ENCODE results near the gene C1orf185. TPM values are rescaled to one million over a fixed set of nuclear protein-coding genes. Genes with fewer than 3 reads are reported as not detected.

C1orf185 gene
- total and polyA plus RNA-seq, 2 of the 4 experiments (the other 2 are of a cell fraction) = not detected

DNA sequence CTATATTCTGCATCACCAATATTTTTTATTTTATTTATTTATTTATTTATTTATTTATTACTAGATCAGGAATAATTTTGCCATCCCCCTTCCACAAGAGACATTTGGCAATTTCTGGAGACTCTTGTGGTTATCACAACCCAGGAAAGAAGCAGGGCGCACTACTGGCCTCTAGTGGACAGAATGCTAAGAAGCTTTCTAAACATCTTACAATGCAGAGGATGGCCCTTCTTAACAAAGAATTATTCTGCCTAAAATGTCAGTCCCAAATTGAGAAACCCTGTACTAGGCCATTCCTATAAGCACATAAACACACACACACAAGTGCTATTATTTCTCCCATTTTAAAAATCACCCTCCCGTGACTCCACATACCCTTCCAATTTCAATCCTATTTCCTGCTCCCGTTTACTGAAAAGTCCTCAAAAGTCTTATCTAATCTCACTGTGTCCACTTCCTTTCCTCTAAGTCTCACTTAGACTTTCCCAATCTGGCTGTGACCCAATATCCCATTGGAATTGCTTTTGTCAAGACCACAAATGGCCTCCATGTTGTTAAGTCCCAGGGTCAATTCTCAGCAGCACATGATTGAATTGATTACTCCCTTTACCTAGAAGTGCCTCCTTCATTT lies 90.3 kb downstream of the C1orf185 start:
- no peak overlapping the region for H3K14ac ChIP-seq (replicated peaks; ENCODE audit: low read depth, low read length)
- H4K5ac ChIP-seq (ENCODE audit: low read depth, low read length) = no peak overlapping the region
- no peak overlapping the region for H3K27ac ChIP-seq (ENCODE audit: insufficient read depth, low read length)
- H3K18ac ChIP-seq (ENCODE audit: low read depth, low read length) = no peak overlapping the region
- ATAC-seq (ENCODE audit: low read depth) = peak; percentile 93
- H2AK9ac ChIP-seq (replicated peaks; ENCODE audit: low read depth, low read length, poor library complexity) = no peak overlapping the region
- no peak overlapping the region for H4K8ac ChIP-seq (ENCODE audit: low read depth in 2 of 2, low read length in 2 of 2)
- H3K4me1 ChIP-seq (ENCODE audit: control insufficient read depth, insufficient read depth, low read length) = no peaks in the 10 kb centered on the region
- no peaks in the 10 kb centered on the region; the same call in 1 of the 2 replicates for H3K27me3 ChIP-seq (ENCODE audit: control insufficient read depth, insufficient read depth, low read length)
- H2BK120ac ChIP-seq (ENCODE audit: low read depth, low read length) = no peak overlapping the region; the same call in 1 of the 2 replicates
- dilution Hi-C loops (cut with HindIII; ENCODE audit: low sequenced_read_pairs, unreplicated experiment) (no loop called here), intact Hi-C loops (cut with micrococcal nuclease) (loop anchor here (1.0 to 2.0 kb wide), 2 partner anchors 44 to 105 kb away; partner anchors contain the start of gene RNF11), in situ Hi-C loops (cut with MboI; ENCODE audit: low sequenced_read_pairs) (loop anchor here (5.0 to 25.0 kb wide), 4 partner anchors 50 to 830 kb away; no protein-coding TSS in a partner anchor)
- H3K9ac ChIP-seq (ENCODE audit: low read depth, low read length) = no peak overlapping the region
- TF ChIP-seq POLR2A (IDR thresholded peaks at IDR 0.05; ENCODE audit: low read depth, low read length) (no peak), CHD1 (IDR thresholded peaks at IDR 0.05; ENCODE audit: low read depth, low read length) (no peak), SMC3 (IDR thresholded peaks at IDR 0.05; ENCODE audit: low read depth, low read length) (peak; percentile 62), NFE2L2 (IDR thresholded peaks at IDR 0.05; ENCODE audit: low read depth, low read length) (no peak), ELK1 (IDR thresholded peaks at IDR 0.05; ENCODE audit: borderline replicate concordance, low read depth, low read length) (no peak), RAD21 (IDR thresholded peaks at IDR 0.05; ENCODE audit: low read length) (peak; percentile 67), CEBPB (IDR thresholded peaks at IDR 0.05; ENCODE audit: low read depth, low read length) (peak; percentile 35; the same call in 1 of the 2 replicates), MAZ (IDR thresholded peaks at IDR 0.05; ENCODE audit: borderline replicate concordance, low read depth, low read length) (no peak), MXI1 (IDR thresholded peaks at IDR 0.05; ENCODE audit: borderline replicate concordance, low read depth, low read length) (no peak), CTCF (conservative IDR thresholded peaks at IDR 0.05; ENCODE audit: low read depth, low read length) (peak; percentile 82)
- no peak overlapping the region for H3K23ac ChIP-seq (ENCODE audit: low read depth, low read length)
- no peak overlapping the region for H3K4me2 ChIP-seq (ENCODE audit: low read depth, low read length)
- no peaks in the 10 kb centered on the region for H3K9me1 ChIP-seq (ENCODE audit: insufficient read depth, low read length)
- no peak overlapping the region for H2BK20ac ChIP-seq (ENCODE audit: low read depth, low read length)
- BruUV-seq (replicated peaks) = no TSS peak
- H2AK5ac ChIP-seq (ENCODE audit: low read depth, low read length) = no peak overlapping the region
- no peak overlapping the region for H2AFZ ChIP-seq (replicated peaks; ENCODE audit: low read length, poor library complexity)
- H3K9me3 ChIP-seq (ENCODE audit: control insufficient read depth, insufficient read depth, low read length) = no peaks in the 10 kb centered on the region
- no peaks in the 10 kb centered on the region for H4K20me1 ChIP-seq (ENCODE audit: insufficient read depth, low read length)
- no peak overlapping the region for H4K91ac ChIP-seq (ENCODE audit: insufficient read depth, low read depth, low read length)
- H2BK15ac ChIP-seq (ENCODE audit: low read depth, low read length) = no peak overlapping the region
- H3K56ac ChIP-seq (ENCODE audit: extremely low read depth, insufficient read depth, low read length) = no peak overlapping the region
- H3K4me3 ChIP-seq (ENCODE audit: insufficient read depth, low read depth, low read length) = no peak overlapping the region
- 33 to 100% methylated on average over 1 to 3 of the region's 3 CpGs for WGBS, 2 experiments (ENCODE audit: extremely low coverage in 2 of 2, insufficient read length in 1 of 2)
- no peak overlapping the region for H3K4ac ChIP-seq (ENCODE audit: low read depth, low read length)
- peak; percentile 80 for DNase-seq
- ChIA-PET POLR2A (ENCODE audit: unreplicated experiment) (no interaction called here), CTCF (interaction anchor here (0.5 to 2.0 kb wide), 14 partner anchors 8 to 480 kb away, joined by 3 to 7 read pairs (median 4); no protein-coding TSS in a partner anchor)
- no peaks in the 10 kb centered on the region for H3K79me1 ChIP-seq (ENCODE audit: low read depth in 1 of 2, low read length in 2 of 2)
- no peak overlapping the region for H2BK5ac ChIP-seq (ENCODE audit: low read depth, low read length, poor library complexity, severe bottlenecking)
- H3K36me3 ChIP-seq (ENCODE audit: control insufficient read depth, insufficient read depth, low read length) = no peaks in the 10 kb centered on the region
